RWPE1 (cell line): Measurements from ENCODE around the gene CRPPA.

Source experiments
- CTCF ChIA-PET: fragments of 350-600 bp; sonication (Branson Sonifier 250); formaldehyde crosslinking; extraction: SDS; loops from one replicate; lab custom pipeline; 2021; lab: Yijun Ruan, JAX
- POLR2A ChIA-PET: fragments of 400-600 bp; formaldehyde crosslinking; extraction: SDS; loops from one replicate; lab custom pipeline; 2020; ENCODE audit warnings: antibody characterized with exemption; ENCODE audit not compliant: low non-redundant PET; lab: Yijun Ruan, JAX
- DNase-seq: peaks from one replicate; pipeline ENCODE4 v3.0.0; 2012; ENCODE audit warnings: low spot score
- H3K27ac ChIP-seq: fragments of 450-650 bp; 2 replicates; pipeline ENCODE4 v1.5.1; 2017
- CTCF ChIP-seq: fragments of 450-650 bp; conservative IDR thresholded peaks from 2 replicates; pipeline ENCODE4 v1.5.1; 2017; ENCODE audit warnings: low read depth, mild to moderate bottlenecking

Gene CRPPA

DNA sequence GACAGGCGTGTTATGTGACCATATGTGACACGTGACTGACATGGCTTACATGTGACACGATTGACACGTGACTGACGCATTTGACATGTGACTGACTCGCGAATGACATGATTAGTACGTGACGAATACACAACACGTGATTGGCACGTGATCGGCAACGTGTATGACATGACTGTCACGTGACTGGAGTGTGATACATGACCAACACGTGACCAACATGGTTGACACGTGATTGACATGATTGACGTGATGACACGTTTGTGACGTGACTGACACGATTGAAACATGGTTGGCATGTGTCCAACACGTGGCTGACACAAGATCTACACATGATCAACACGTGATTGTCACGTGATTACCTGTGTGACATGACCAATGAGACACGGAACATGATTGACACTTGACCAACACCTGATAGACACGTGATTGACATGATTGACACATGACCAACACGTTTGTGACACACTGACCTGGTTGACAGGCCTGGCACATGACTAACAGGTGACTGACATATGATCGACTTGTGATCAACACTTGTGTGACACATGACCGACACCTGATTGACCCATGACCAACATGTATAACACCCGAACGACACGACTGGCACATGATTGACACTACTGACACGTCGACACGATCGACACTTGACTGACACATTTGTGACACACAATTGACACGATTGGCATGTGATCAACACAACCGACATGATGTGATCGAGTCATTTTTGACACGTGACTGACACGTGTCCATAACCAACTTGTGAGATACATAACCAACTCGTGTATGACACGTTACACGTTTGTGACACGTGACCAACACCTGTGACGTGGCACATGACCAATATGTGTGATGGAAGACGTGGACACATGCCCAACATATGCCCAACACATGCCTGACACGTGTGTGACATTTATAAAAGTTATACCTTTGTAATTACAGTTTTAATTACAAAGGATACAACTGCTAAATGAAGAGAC lies 21.1 kb downstream of the CRPPA start:
- no peak for TF ChIP-seq CTCF
- no peak overlapping the region for H3K27ac ChIP-seq
- ChIA-PET CTCF (no interaction called here), POLR2A (no interaction called here)
- no peak for DNase-seq

DNA sequence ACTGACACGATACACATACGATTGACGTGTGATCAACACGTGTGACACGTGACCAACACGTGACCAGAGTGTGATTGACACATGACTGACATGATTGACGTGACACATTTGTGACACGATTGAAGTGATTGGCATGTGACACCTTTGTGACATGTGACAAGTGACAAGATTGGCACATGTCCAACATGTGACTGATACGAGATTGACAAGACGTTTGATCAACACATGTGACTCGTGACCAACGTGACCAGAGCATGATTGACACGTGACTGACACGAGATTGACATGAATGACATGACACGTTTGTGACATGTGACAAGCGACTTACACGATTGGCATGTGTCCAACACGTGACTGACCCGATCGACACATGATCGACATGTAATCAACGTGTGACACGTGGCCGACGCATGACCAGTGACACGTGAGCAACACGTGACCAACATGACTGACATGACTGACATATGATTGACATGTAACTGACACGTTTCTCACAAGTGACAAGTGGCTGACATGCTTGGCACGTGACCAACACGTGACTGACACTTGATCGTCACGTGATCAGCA lies 22.0 kb downstream of the CRPPA start:
- POLR2A ChIA-PET, result no interaction called here
- DNase-seq, result no peak
- no peak for TF ChIP-seq CTCF
- no peak overlapping the region for H3K27ac ChIP-seq
- CTCF ChIA-PET, result no interaction called here

- CTCF ChIA-PET, result no interaction called here
These were observed 23.0 kb downstream of the CRPPA start for GRCh38 chr7:16398146-16399017.

GRCh38 chr7:16397501-16398145 lies 23.7 kb downstream of the CRPPA start:
- no peak for TF ChIP-seq CTCF
- DNase-seq, result no peak
- H3K27ac ChIP-seq, result no peak overlapping the region
- ChIA-PET CTCF (no interaction called here), POLR2A (no interaction called here)

More at GRCh38 chr7:16398146-16399017, 23.0 kb downstream of the CRPPA start:
- TF ChIP-seq CTCF, result no peak
- POLR2A ChIA-PET, result no interaction called here
- DNase-seq, result no peak
- H3K27ac ChIP-seq, result no peak overlapping the region

DNA sequence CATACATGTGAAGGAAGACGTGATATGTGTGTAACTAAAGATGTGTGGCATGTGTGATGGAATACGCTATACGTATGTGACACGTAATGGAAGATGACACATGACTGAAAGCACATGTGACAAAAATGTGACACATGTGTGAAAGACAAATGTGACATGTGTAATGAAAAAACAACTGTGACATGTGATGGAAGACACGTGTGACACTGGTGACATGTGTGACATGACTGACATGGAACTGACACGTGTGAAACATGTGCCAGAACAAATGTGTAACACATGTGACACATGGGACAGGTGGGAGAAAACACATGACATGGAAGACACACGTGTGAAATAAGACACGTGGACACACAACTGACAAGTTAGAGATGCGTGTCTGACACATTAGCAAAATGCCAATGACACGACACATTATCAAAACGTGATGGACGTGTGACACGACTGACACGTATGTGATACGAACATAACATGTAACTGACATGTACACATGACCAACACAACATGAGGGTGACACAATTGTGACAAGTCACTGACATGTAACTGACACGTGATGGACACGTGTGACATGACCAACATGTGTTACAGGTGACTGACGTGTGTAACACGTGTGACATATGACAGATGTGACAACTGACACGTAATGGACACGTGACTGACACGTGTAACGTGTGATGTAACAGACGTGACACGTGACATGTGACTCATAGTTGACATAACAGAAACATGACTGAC lies 24.4 kb downstream of the CRPPA start:
- POLR2A ChIA-PET, result no interaction called here
- CTCF ChIA-PET, result no interaction called here
- DNase-seq, result no peak
- no peak for TF ChIP-seq CTCF
- H3K27ac ChIP-seq, result no peak overlapping the region
